HAP-1 (cell line): ENCODE data around the gene CSTF3.
A peak's percentile ranks its signal among the peaks of the same experiment; 100 is the strongest.
"Not testable (repeated sequence)": the region's sequence is repeated elsewhere in the genome, so short reads cannot be mapped to it uniquely, and the experiment has no call there.

Experiments
- DNase-seq, 2 experiments: peaks; one replicate each; pipeline ENCODE4 v3.0.0-alpha.2; 2016 to 2020; ENCODE audit warnings: low spot score in 2 of 2
- H3K27me3 ChIP-seq: fragments of 250-450 bp; sonication (Bioruptor Pico); 2 replicates; pipeline ENCODE4 v1.5.1; 2020; ENCODE audit warnings: low read depth, mild to moderate bottlenecking, moderate library complexity
- H3K36me3 ChIP-seq: fragments of 250-450 bp; sonication (Bioruptor Pico); replicated peaks from 2 replicates; pipeline ENCODE4 v1.5.1; 2020; ENCODE audit warnings: mild to moderate bottlenecking
- H3K4me1 ChIP-seq: fragments of 250-450 bp; sonication (Bioruptor Pico); 2 replicates; pipeline ENCODE4 v1.5.1; 2020; ENCODE audit warnings: mild to moderate bottlenecking
- H3K4me3 ChIP-seq: fragments of 250-450 bp; sonication (Bioruptor Pico); 2 replicates; pipeline ENCODE4 v1.5.1; 2020; ENCODE audit warnings: mild to moderate bottlenecking, moderate library complexity
- H3K9me3 ChIP-seq: fragments of 250-450 bp; sonication (Bioruptor Pico); 2 replicates; pipeline ENCODE4 v1.5.1; 2020; ENCODE audit warnings: mild to moderate bottlenecking, moderate library complexity
- in situ Hi-C: fragments of 300-500 bp; cut with MboI; formaldehyde crosslinking; loops from 3 replicates; pipeline ENCODE4 v1.14.3; 2020; ENCODE audit warnings: low sequenced_read_pairs, inconsistent platforms, mixed read lengths

CSTF3 gene

DNA sequence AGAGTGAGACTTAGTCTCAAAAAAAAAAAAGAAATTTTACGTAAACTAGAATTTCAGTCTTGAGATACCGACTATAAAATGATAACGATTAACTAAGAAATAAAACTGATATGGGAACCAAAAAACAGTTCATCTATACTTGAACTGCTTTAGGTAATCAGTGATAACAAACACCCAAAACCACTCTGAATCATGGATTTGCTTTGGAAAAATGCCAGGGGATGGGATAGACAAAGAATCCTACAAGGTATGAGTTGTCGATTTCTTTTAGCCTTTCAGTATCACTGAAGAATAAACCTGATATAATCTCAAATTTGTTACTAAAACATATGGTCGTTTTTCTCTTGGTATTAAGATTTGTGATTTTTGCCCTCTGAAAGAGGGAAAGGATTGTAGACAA lies 13.7 kb downstream of the CSTF3 start:
- H3K4me1 ChIP-seq: peaks cover 9% of the 10 kb centered on the region; the same call in 1 of the 2 replicates
- H3K36me3 ChIP-seq: peaks cover 22% of the 10 kb centered on the region

DNA sequence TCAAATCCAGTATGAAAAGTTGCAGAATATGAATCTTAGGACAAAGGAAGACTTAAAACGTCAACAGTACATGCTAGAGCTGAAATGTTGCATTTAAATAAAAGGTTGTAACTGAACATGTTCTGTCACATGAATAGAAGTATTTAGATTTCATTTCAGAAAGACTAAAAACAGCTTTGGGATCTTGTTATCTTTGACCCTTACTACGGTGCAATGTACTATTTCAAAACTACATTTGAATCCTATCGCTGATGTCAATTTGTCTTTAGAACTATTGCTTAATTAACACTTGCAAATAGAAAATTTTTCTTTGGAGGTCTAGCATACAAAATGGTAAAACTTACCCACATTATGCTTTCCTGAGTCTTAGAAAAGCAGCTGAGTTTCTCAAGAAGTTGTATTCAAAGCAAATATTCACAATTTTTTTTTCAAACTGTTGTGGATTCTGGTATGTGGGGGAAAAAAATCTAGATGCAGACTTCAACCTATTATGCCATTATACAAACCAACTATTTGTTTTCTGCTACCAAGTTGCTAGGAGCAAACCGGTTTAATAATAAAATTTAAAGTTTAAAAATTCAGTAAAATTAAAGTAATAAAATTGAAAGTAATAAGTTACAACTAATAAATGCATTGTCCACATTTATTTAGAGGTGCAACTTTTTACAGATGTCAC lies 25.4 kb downstream of the CSTF3 start:
- Histone ChIP-seq H3K4me1 (peaks cover 35% of the 10 kb centered on the region), H3K27me3 (no peaks in the 10 kb centered on the region), H3K9me3 (no peaks in the 10 kb centered on the region), H3K36me3 (peaks cover 31% of the 10 kb centered on the region), H3K4me3 (no peak overlapping the region)
- DNase-seq: no peak
- in situ Hi-C loops: no loop called here

More for the DNA sequence above, 13.7 kb downstream of the CSTF3 start:
- Histone ChIP-seq H3K9me3 (no peaks in the 10 kb centered on the region), H3K27me3 (no peaks in the 10 kb centered on the region), H3K4me3 (no peak overlapping the region)
- in situ Hi-C loops: no loop called here
- DNase-seq: no peak

DNA sequence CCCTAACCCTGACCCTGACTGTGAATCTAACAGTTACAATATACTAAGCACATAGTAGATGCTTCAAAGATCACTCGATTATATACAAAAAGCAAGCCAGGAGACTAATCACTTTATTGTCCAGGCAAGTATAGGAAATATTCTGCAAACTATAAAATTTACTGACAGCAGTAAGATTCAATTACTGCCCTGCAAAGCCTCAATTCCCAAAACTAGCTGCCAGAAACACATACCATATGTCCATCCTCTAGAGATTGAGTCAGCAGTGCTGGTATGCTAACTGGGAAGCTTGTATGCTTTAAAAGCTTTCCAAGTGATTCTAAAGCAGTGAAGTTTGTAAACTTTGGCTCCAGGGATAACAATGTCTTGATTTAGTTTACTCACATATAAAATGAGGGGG lies 26.1 kb downstream of the CSTF3 start:
- Histone ChIP-seq H3K9me3 (no peaks in the 10 kb centered on the region), H3K4me1 (peaks cover 35% of the 10 kb centered on the region), H3K27me3 (no peaks in the 10 kb centered on the region), H3K36me3 (peaks cover 24% of the 10 kb centered on the region), H3K4me3 (no peak overlapping the region)
- DNase-seq: no peak
- in situ Hi-C loops: no loop called here

DNA sequence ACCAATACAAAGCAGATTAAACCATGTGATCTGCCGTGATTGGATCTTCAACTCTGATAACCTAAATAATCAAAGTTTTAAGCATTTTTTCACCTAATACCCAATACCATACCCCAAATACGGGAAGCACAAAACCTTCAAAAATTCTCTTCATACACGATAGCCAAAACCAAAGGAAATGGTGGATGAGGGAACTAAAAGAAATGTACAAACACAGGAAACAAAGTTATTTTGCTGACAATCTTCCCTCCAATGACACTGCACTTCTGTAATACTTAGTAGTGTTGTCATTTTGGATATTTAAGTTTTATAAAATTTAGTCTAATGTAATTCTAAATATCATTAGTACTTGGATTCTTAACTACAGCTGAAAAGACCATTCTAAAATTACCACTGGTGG lies 27.0 kb downstream of the CSTF3 start:
- DNase-seq: no peak
- no peak overlapping the region for H3K4me3 ChIP-seq
- no peaks in the 10 kb centered on the region for H3K9me3 ChIP-seq
- peaks cover 35% of the 10 kb centered on the region for H3K4me1 ChIP-seq
- no peaks in the 10 kb centered on the region for H3K27me3 ChIP-seq
- peaks cover 17% of the 10 kb centered on the region for H3K36me3 ChIP-seq
- in situ Hi-C loops: no loop called here

DNA sequence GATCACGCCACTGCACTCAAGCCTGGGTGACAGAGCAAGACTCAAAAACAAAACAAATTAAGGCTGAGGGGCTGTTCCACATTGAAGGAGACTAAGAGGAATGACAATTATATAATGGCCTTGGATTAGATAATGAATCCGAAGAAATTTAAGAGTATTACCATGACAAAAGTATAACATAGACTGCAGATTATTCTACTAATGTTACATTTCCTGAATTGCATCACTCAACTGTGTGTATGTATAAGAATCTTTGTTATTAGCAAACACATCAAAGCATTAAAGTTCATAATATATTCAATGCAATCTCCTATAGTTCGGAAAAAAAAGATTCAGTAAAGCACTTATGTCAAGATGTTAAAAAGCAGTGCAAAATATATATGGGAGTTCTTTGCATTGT lies 27.5 kb downstream of the CSTF3 start:
- peak in 1 of 2 experiments; percentile 38 for DNase-seq
- H3K36me3 ChIP-seq: peaks cover 17% of the 10 kb centered on the region
- H3K9me3 ChIP-seq: no peaks in the 10 kb centered on the region
- in situ Hi-C loops: no loop called here
- H3K27me3 ChIP-seq: no peaks in the 10 kb centered on the region
- H3K4me3 ChIP-seq: no peak overlapping the region
- peaks cover 33% of the 10 kb centered on the region for H3K4me1 ChIP-seq

DNA sequence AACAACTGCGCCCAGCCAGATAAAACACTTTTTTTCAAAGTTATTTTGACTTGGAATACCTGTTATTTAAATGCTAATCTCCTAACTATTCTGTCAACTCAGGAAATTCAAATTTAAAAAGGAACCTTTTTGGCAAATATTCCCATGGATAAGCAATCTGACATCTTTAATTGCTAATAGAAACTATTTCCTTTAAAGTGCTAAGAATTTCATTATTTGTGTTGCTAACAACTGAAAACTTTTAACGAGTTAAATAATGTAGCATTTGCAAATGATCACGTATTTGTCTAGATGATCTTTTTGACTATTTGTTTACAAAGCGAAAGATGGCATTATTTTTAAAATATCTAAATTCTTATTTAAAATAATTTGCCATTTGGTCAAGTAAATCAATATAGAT lies 28.8 kb downstream of the CSTF3 start:
- Histone ChIP-seq H3K27me3 (no peaks in the 10 kb centered on the region), H3K4me1 (peaks cover 26% of the 10 kb centered on the region)
- in situ Hi-C loops: no loop called here

DNA sequence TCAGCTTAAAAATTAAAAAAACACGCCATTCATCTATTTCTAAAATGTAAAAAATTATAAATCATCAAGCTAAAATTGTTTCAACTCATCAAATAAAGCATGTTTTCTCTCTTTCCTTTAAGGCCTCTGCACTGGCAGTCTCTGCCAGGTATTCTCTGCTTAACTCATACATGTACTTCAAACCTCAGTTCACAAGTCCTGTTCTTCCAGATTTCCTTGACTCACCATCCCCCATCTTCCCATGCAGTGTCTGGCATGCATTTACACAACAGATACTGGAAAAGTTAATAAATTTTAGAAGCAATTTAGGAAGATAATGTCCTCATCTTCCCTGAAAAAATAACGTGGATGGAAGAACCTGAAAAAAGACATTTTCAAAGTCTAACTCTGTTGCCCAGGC lies 32.5 kb downstream of the CSTF3 start:
- Histone ChIP-seq H3K9me3 (no peaks in the 10 kb centered on the region), H3K36me3 (peaks cover 6% of the 10 kb centered on the region), H3K27me3 (no peaks in the 10 kb centered on the region), H3K4me1 (peaks cover 7% of the 10 kb centered on the region), H3K4me3 (no peak overlapping the region)
- in situ Hi-C loops: no loop called here
- DNase-seq: no peak

More for the DNA sequence above, 28.8 kb downstream of the CSTF3 start:
- no peak for DNase-seq
- Histone ChIP-seq H3K4me3 (no peak overlapping the region), H3K36me3 (peaks cover 17% of the 10 kb centered on the region), H3K9me3 (no peaks in the 10 kb centered on the region)

DNA sequence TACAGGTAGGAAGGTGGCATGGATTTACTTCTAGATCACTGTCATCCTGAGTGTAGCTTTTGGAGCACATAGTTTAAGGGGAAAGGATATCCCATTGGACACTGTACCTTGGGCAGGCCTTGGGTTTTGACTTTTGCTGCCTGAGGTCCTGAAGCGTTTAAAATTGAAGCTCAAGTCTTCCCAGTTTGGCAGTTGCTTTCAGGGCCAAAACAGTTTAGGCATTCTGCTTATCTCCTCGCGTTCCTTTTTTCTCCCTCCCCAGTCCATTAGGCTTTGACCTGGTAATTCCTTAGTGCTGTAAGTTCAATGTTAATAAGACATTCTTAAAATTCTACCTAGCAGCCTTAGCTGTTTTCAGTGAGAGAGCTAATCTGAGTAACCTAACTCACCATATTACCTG lies 35.7 kb downstream of the CSTF3 start:
- peaks cover 16% of the 10 kb centered on the region for H3K4me1 ChIP-seq
- no peaks in the 10 kb centered on the region for H3K27me3 ChIP-seq
- H3K9me3 ChIP-seq: no peaks in the 10 kb centered on the region
- DNase-seq: no peak
- in situ Hi-C loops: no loop called here
- H3K4me3 ChIP-seq: no peak overlapping the region
- H3K36me3 ChIP-seq: peaks cover 6% of the 10 kb centered on the region

DNA sequence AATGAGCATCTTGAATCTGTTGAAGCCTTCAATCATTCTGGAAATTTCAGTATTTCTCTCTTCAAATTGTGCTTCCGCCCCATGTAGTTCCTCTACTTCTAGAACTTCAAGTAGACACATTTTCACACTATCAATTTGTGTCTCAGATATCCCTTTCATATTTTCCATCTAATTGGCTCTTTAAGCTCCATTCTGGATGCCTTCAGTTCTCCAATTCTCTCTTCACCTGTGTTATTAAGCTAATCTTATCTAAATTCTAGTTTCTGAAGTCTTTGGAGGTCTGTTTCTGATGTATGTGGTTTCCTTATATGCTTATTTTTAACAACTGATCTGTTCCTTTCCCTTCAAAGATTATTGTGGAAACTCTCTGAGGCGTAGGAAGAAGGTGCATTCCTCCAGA lies 36.3 kb downstream of the CSTF3 start:
- in situ Hi-C loops: no loop called here
- H3K36me3 ChIP-seq: peaks cover 6% of the 10 kb centered on the region
- H3K27me3 ChIP-seq: no peaks in the 10 kb centered on the region
- no peak for DNase-seq
- H3K9me3 ChIP-seq: no peaks in the 10 kb centered on the region
- peaks cover 16% of the 10 kb centered on the region for H3K4me1 ChIP-seq
- no peak overlapping the region for H3K4me3 ChIP-seq

DNA sequence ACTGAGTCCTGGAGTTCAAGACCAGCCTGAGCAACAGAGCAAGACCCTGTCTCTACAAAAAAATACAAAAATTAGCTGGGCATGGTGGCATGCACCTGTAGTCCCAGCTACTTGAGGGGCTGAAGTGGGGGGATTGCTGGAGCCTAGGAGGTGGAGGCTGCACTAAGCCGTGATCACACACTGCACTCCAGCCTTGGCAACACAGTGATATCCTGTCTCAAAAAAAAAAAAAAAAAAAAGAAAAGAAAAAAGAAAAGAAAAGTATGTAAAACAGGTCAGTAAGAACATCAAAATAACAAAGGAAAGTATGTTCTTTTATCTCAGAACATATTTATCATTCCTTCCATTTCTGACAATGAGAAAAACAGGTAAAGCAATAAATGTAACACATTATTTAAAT lies 38.6 kb downstream of the CSTF3 start:
- H3K9me3 ChIP-seq, in situ Hi-C loops, H3K4me3 ChIP-seq, H3K27me3 ChIP-seq, H3K36me3 ChIP-seq: not testable (repeated sequence)
- DNase-seq: peak; percentile 36 to 38
- H3K4me1 ChIP-seq: peaks cover 16% of the 10 kb centered on the region

DNA sequence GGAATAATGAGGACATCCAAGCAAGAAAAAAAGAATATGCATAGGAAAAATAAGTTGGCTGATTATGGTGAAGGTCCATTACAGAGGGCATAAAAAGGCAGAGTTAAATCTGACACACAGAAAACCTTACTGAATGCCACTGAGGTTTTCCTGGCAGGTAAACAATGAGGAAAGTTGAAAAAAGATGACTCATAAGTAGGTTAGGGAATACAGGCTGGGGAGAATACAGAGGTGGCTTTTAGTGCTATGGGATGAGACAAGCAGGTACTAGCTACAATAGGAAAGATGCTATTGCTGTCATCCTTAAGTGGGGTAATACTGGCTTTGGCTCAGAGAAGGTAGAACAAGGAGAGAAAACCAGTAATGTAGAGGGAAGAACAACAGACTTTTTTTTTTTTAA lies 44.7 kb downstream of the CSTF3 start:
- no peaks in the 10 kb centered on the region for H3K27me3 ChIP-seq
- no peaks in the 10 kb centered on the region for H3K9me3 ChIP-seq
- H3K36me3 ChIP-seq: no peaks in the 10 kb centered on the region; the same call in 1 of the 2 replicates
- no peak for DNase-seq
- no peaks in the 10 kb centered on the region; the same call in 1 of the 2 replicates for H3K4me1 ChIP-seq
- no peak overlapping the region for H3K4me3 ChIP-seq
- in situ Hi-C loops: no loop called here

DNA sequence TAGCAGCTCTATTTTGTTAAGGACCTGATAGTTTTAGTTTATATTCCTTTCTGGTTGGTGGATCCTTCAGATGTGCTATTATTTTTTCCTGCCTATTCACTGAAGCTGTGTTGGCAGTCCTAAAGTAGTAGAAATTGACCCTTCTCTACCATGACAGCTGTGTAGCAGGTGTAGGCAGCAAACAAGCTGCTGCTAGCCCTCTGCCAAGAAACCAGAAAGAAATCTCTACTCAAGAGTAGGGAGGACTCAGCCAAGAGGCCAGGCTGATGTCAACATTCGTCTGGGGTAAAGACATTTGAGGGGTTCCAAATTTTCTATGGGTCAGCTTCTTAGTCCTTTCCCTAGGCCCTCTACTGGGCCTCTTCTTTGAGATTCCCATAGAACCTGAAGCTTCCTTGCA lies 51.2 kb downstream of the CSTF3 start:
- in situ Hi-C loops: no loop called here
- H3K27me3 ChIP-seq: no peaks in the 10 kb centered on the region
- no peak for DNase-seq
- no peaks in the 10 kb centered on the region for H3K9me3 ChIP-seq
- no peak overlapping the region for H3K4me3 ChIP-seq
- peaks cover 8% of the 10 kb centered on the region for H3K36me3 ChIP-seq
- no peaks in the 10 kb centered on the region for H3K4me1 ChIP-seq

DNA sequence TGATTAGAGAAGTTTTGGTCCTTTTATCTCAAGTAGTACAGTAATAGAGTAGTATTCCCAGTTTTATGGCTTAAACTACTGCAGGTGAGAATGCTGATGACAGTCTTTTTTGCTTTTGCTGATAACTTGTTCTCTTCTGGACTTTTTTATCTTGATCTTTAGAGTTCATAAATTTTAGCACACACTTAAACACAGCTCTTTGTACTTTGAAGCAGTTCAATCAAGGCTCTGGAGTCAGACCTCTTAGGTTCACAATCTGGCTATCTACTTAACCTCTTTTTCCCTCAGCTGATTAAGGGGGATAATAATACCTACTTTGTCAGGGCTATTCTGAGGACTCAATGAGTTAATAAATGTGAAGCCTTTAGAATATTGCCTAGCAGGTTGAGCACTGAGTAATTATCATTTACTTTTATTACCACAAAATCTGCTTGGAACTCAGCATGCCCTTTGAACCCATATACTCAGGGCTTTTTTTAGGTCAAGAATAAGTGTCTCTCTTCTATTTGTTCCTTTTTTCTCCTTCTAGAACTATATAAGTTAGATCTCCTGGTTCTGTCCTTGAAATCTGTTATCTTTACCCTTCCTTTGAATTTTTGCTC lies 51.9 kb downstream of the CSTF3 start:
- Histone ChIP-seq H3K36me3 (peaks cover 10% of the 10 kb centered on the region), H3K9me3 (no peaks in the 10 kb centered on the region), H3K27me3 (no peaks in the 10 kb centered on the region), H3K4me3 (no peak overlapping the region), H3K4me1 (no peaks in the 10 kb centered on the region)
- in situ Hi-C loops: no loop called here
- no peak for DNase-seq

DNA sequence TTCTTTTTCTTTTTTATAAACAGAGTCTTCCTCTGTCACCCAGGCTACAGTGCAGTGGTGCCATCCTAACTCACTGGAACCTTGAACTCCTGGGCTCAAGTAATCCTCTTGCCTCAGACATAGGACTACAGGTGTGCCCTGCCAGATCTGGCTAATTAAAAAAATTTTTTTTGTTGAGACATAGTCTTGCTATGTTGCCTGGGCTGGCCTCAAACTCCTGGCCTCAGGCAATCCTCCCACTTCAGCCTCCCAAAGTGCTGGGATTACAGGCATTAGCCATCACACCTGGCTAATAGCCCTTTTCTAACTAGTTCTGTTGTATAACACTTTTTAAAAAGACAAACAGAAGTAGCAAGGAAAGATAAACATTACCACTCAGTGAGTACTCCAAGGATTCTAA lies 57.4 kb downstream of the CSTF3 start:
- Histone ChIP-seq H3K4me1 (no peaks in the 10 kb centered on the region), H3K36me3 (peaks cover 47% of the 10 kb centered on the region), H3K27me3 (no peaks in the 10 kb centered on the region), H3K9me3 (no peaks in the 10 kb centered on the region), H3K4me3 (no peak overlapping the region)
- DNase-seq: no peak
- in situ Hi-C loops: no loop called here

DNA sequence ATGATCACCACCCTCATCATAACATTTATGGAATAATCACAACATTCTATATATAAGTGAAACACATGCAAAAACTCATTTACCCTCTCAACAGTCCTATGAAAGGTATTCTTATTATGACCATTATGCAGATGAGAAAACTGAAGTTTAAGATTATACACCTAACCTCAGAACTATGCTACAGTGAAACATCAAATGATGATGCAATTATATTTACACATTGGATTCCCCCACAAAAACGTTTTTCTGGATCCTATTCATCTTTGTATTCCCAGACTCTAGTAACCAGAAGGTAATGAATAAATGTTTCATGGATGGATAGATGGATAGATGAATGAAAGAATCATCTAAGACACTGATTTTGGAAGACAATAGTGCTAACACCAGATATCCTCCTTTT lies 67.1 kb downstream of the CSTF3 start:
- Histone ChIP-seq H3K36me3 (peaks cover 26% of the 10 kb centered on the region), H3K4me1 (no peaks in the 10 kb centered on the region), H3K9me3 (no peaks in the 10 kb centered on the region), H3K4me3 (no peak overlapping the region), H3K27me3 (no peaks in the 10 kb centered on the region)
- no peak for DNase-seq
- in situ Hi-C loops: no loop called here
